Keratinocyte (primary cell): ENCODE measurements around the gene CDCP2. TPM values are rescaled to one million over a fixed set of nuclear protein-coding genes. Genes with fewer than 3 reads are reported as not detected.

Source experiments
- DNase-seq: peaks from one replicate; pipeline ENCODE4 v3.0.0-alpha.2; 2011; ENCODE audit warnings: low read depth, missing footprints, low spot score
- FAIRE-seq: peaks from 2 replicates; lab custom pipeline; 2011; peaks lifted over from hg19 to GRCh38; lab: Jason Lieb, UNC
- H2AFZ ChIP-seq: 2 replicates; pipeline ENCODE4 v1.6.0; 2012; ENCODE audit warnings: low read length, control low read depth, inconsistent platforms; ENCODE audit not compliant: control insufficient read depth
- H3K27ac ChIP-seq: 2 replicates; pipeline ENCODE4 v1.5.1; 2011; ENCODE audit warnings: low read length; ENCODE audit not compliant: control insufficient read depth, insufficient read depth
- H3K27me3 ChIP-seq: 3 replicates; pipeline ENCODE4 v1.6.0; 2011; ENCODE audit warnings: low read length; ENCODE audit not compliant: control insufficient read depth, insufficient read depth; ENCODE audit errors: extremely low read depth
- H3K36me3 ChIP-seq, 2 experiments: 2 replicates in 1 of 2; 3 replicates in 1 of 2; pipeline ENCODE4 v1.5.1; 2011; ENCODE audit warnings: low read length in 2 of 2, mild to moderate bottlenecking in 1 of 2; ENCODE audit not compliant: control insufficient read depth in 2 of 2, insufficient read depth in 2 of 2; ENCODE audit errors: extremely low read depth in 1 of 2
- H3K4me1 ChIP-seq: 3 replicates; pipeline ENCODE4 v1.5.1; 2011; ENCODE audit warnings: low read length; ENCODE audit not compliant: control insufficient read depth, insufficient read depth; ENCODE audit errors: extremely low read depth
- H3K4me2 ChIP-seq: 3 replicates; pipeline ENCODE4 v1.6.0; 2011; ENCODE audit warnings: low read depth, low read length; ENCODE audit not compliant: control insufficient read depth, insufficient read depth; ENCODE audit errors: extremely low read depth
- H3K4me3 ChIP-seq, 3 experiments: fragments of 200-600 bp in 1 of 3; sonication (generic) in 1 of 3; 2 replicates in 2 of 3; 3 replicates in 1 of 3; pipeline ENCODE4 v1.5.1; 2011 to 2016; ENCODE audit warnings: low read length in 3 of 3, mild to moderate bottlenecking in 3 of 3, control low read depth in 2 of 3, inconsistent platforms in 1 of 3, low read depth in 1 of 3, mixed read lengths in 1 of 3, mixed run types in 1 of 3, moderate library complexity in 1 of 3; ENCODE audit not compliant: control insufficient read depth in 2 of 3, insufficient read depth in 2 of 3; ENCODE audit errors: extremely low read depth in 1 of 3
- H3K79me2 ChIP-seq: 2 replicates; pipeline ENCODE4 v1.6.0; 2012; ENCODE audit warnings: low read length; ENCODE audit not compliant: control insufficient read depth, insufficient read depth
- H3K9ac ChIP-seq: 3 replicates; pipeline ENCODE4 v1.6.0; 2011; ENCODE audit warnings: low read length; ENCODE audit not compliant: control insufficient read depth, insufficient read depth; ENCODE audit errors: extremely low read depth
- H3K9me1 ChIP-seq: 3 replicates; pipeline ENCODE4 v1.6.0; 2011; ENCODE audit warnings: low read length; ENCODE audit not compliant: control insufficient read depth, insufficient read depth; ENCODE audit errors: extremely low read depth
- H3K9me3 ChIP-seq: 2 replicates; pipeline ENCODE4 v1.5.1; 2012; ENCODE audit warnings: low read depth, low read length; ENCODE audit not compliant: control insufficient read depth
- H4K20me1 ChIP-seq: 3 replicates; pipeline ENCODE4 v1.6.0; 2011; ENCODE audit warnings: low read length; ENCODE audit not compliant: control insufficient read depth, insufficient read depth; ENCODE audit errors: extremely low read depth
- EZH2 ChIP-seq: IDR thresholded peaks from one replicate; pipeline ENCODE4 v1.6.1; 2012; ENCODE audit warnings: inconsistent platforms, mild to moderate bottlenecking, low read length, moderate library complexity
- dilution Hi-C: fragments of 300-500 bp; cut with MboI; formaldehyde crosslinking; loops from one replicate; pipeline ENCODE4 v1.7.0; 2020; ENCODE audit warnings: low sequenced_read_pairs; ENCODE audit not compliant: extremely low pct_ligation_motif_present
- polyA plus RNA-seq, 5 experiments: library from polyadenylated mRNA; depleted of rRNA in 3 of 5; stranded (reverse) in 3 of 5; stranded (forward) in 1 of 5; unstranded in 1 of 5; fragments of >200 nt; gene quantifications; 1 replicate in 1 of 5; 2 replicates in 3 of 5; 3 replicates in 1 of 5; pipeline versions ENCODE4 v1.2.1 to v1.2.3, GENCODE V29; 2011 to 2012; ENCODE audit warnings: missing spikeins in 2 of 5, low read depth in 1 of 5, low replicate concordance in 1 of 5
- TF ChIP-seq, protein P1 (sequence below), 3 experiments: IDR thresholded peaks in 1 of 3; conservative IDR thresholded peaks in 1 of 3; optimal IDR thresholded peaks in 1 of 3; 2 replicates in 2 of 3; 3 replicates in 1 of 3; pipeline versions ENCODE3 to v1.5.1; 2011; ENCODE audit warnings: low read length in 3 of 3, mild to moderate bottlenecking in 3 of 3, moderate library complexity in 2 of 3, control low read depth in 1 of 3, inconsistent platforms in 1 of 3; ENCODE audit not compliant: insufficient read depth in 2 of 3; ENCODE audit errors: extremely low read depth in 1 of 3

The CDCP2 gene
- polyA plus RNA-seq, 1 donor (not counting 4 experiments of a cell fraction or from before 2014, with no cell fraction given) = not detected

DNA sequence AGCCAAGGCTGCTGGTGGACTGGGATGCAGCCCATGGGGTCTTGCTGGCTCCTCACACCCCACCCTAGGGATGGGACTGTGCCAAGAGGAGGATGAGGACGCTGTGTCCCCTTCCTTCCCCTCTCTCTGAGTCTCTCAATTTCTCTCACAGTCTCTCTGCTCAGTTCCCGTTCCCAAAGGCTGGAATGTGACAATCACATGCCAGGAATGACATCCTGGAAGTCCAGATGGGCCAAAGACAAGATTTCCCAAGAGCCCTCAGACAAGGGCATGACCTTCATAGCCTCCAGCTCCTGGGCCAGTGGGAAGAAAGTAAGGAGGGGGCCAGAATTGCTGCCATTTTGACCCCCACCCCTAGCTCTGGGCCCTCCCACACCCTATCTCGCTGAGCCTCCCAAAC lies 7.6 kb upstream of the CDCP2 start:
- DNase-seq (no peak), FAIRE-seq (no peak)
- Histone ChIP-seq H3K4me1 (peaks cover 11% of the 10 kb centered on the region), H4K20me1 (no peaks in the 10 kb centered on the region), H2AFZ (no peak overlapping the region), H3K27ac (no peak overlapping the region), H3K79me2 (no peaks in the 10 kb centered on the region), H3K27me3 (peaks cover 6% of the 10 kb centered on the region), H3K9me3 (no peaks in the 10 kb centered on the region), H3K9ac (no peak overlapping the region), H3K36me3 (no peaks in the 10 kb centered on the region), H3K9me1 (no peaks in the 10 kb centered on the region), H3K4me3 (no peak overlapping the region), H3K4me2 (no peak overlapping the region)
- dilution Hi-C loops = no loop called here
- TF ChIP-seq, protein P1, sequence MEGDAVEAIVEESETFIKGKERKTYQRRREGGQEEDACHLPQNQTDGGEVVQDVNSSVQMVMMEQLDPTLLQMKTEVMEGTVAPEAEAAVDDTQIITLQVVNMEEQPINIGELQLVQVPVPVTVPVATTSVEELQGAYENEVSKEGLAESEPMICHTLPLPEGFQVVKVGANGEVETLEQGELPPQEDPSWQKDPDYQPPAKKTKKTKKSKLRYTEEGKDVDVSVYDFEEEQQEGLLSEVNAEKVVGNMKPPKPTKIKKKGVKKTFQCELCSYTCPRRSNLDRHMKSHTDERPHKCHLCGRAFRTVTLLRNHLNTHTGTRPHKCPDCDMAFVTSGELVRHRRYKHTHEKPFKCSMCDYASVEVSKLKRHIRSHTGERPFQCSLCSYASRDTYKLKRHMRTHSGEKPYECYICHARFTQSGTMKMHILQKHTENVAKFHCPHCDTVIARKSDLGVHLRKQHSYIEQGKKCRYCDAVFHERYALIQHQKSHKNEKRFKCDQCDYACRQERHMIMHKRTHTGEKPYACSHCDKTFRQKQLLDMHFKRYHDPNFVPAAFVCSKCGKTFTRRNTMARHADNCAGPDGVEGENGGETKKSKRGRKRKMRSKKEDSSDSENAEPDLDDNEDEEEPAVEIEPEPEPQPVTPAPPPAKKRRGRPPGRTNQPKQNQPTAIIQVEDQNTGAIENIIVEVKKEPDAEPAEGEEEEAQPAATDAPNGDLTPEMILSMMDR (optimal IDR thresholded peaks at IDR 0.05 in 1 of 3, IDR thresholded peaks at IDR 0.05 in 1 of 3, conservative IDR thresholded peaks at IDR 0.05 in 1 of 3; ENCODE audit: extremely low read depth in 1 of 3, insufficient read depth in 2 of 3, low read length in 3 of 3) = no peak
- no peak for TF ChIP-seq EZH2

DNA sequence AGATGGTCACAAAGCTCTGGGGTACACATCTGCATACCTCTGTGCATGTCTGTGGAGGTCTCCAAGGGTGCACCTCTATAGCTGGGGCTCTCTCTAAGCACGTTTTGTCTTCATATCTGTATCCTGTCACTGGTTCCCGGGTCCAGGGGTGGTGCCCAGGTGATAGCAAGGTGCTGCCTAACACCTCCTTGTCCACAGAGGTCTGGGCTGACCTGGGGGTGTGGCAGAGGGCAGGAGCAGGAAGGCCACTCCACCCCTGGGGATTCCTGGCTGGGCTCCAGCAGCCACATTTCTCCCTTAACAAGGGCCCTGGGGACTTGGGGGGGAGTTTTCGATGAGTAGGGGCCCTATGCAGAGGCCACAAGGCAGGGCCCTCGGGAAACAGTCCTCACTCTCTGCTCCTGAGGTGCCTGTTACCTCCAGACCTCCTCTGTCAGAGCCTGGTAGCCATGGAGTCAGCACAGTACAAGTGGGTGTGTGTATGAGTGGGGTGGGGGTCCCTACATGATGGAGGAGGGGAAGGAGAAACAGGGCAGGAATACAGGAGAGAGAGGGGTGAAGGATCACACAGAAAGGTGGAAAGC lies 7.0 kb upstream of the CDCP2 start:
- H3K9ac ChIP-seq = no peak overlapping the region
- peaks cover 11% of the 10 kb centered on the region for H3K4me1 ChIP-seq
- FAIRE-seq (no peak), DNase-seq (no peak)
- dilution Hi-C loops = no loop called here
- H2AFZ ChIP-seq = no peak overlapping the region
- no peak overlapping the region for H3K27ac ChIP-seq
- H3K36me3 ChIP-seq = no peaks in the 10 kb centered on the region
- H3K27me3 ChIP-seq = peaks cover 6% of the 10 kb centered on the region
- H3K4me2 ChIP-seq = no peak overlapping the region
- H3K79me2 ChIP-seq = no peaks in the 10 kb centered on the region
- no peaks in the 10 kb centered on the region for H3K9me3 ChIP-seq
- no peak for TF ChIP-seq EZH2
- TF ChIP-seq, protein P1 (optimal IDR thresholded peaks at IDR 0.05 in 1 of 3, IDR thresholded peaks at IDR 0.05 in 1 of 3, conservative IDR thresholded peaks at IDR 0.05 in 1 of 3; ENCODE audit: extremely low read depth in 1 of 3, insufficient read depth in 2 of 3, low read length in 3 of 3) = no peak
- no peaks in the 10 kb centered on the region for H3K9me1 ChIP-seq
- no peaks in the 10 kb centered on the region for H4K20me1 ChIP-seq
- no peak overlapping the region for H3K4me3 ChIP-seq
